Esophagus squamous epithelium (tissue), 4 donors: ENCODE measurements around the gene MANSC4.

ENCODE experiments used
- CTCF ChIP-seq, 6 experiments: fragments of 450-650 bp in 4 of 6; fragments of 200-600 bp in 2 of 6; sonication (generic) in 2 of 6; IDR thresholded peaks; one replicate each; pipeline ENCODE4 v1.5.1; 2016 to 2019; ENCODE audit warnings: antibody characterized with exemption in 6 of 6, mild to moderate bottlenecking in 4 of 6, moderate library complexity in 4 of 6
- POLR2A ChIP-seq, 4 donors: fragments of 450-650 bp; IDR thresholded peaks; one replicate each; pipeline ENCODE4 v1.6.1; 2017; ENCODE audit warnings: antibody characterized with exemption in 4 of 4, mild to moderate bottlenecking in 4 of 4, moderate library complexity in 3 of 4

GRCh38 chr12:27772328-27773049, 7.5 kb downstream of the MANSC4 start:
- TF ChIP-seq CTCF (IDR thresholded peaks at IDR 0.05) (no peak), POLR2A (IDR thresholded peaks at IDR 0.05) (no peak)
